Middle frontal gyrus (tissue), 1 donor: Measurements from ENCODE around the gene TMEM129.

Experiments used
- DNase-seq: peaks from one replicate; pipeline ENCODE4 v3.0.0-alpha.2; 2015; ENCODE audit warnings: low spot score; ENCODE audit errors: extremely low spot score

TMEM129 gene

GRCh38 chr4:1721003-1721665 is at the start of gene TMEM129, which contains the start of gene TACC3:
Gene TMEM129, minus strand, starts transcription at chr4:1721323. Its CDS starts 486 bp downstream, at chr4:1720837.
Gene TACC3, plus strand, starts transcription at chr4:1721521. Its CDS starts 1,901 bp downstream, at chr4:1723422.
- DNase-seq: peak; percentile 84

- no peak for DNase-seq
These were observed 49.7 kb upstream of the TMEM129 start for GRCh38 chr4:1770791-1771231.

- DNase-seq: no peak
These were observed 49.1 kb upstream of the TMEM129 start for GRCh38 chr4:1770245-1770644.

GRCh38 chr4:1769692-1770091 is 48.6 kb upstream of the TMEM129 start:
- DNase-seq: no peak

GRCh38 chr4:1768367-1769034 is 47.4 kb upstream of the TMEM129 start:
- DNase-seq: no peak

- no peak for DNase-seq
These were observed 46.7 kb upstream of the TMEM129 start for GRCh38 chr4:1767770-1768366.

- DNase-seq: no peak
These were observed 46.1 kb upstream of the TMEM129 start for GRCh38 chr4:1767061-1767769.

- DNase-seq: no peak
These were observed 45.3 kb upstream of the TMEM129 start for GRCh38 chr4:1766106-1767060.

- DNase-seq: no peak
These were observed 44.4 kb upstream of the TMEM129 start for GRCh38 chr4:1765409-1766072.

GRCh38 chr4:1764670-1765069 is 43.5 kb upstream of the TMEM129 start:
- no peak for DNase-seq

GRCh38 chr4:1763550-1764080 is 42.5 kb upstream of the TMEM129 start:
- DNase-seq: no peak

- DNase-seq: no peak
These were observed 42.0 kb upstream of the TMEM129 start for GRCh38 chr4:1763070-1763549.

- DNase-seq: no peak
These were observed 41.3 kb upstream of the TMEM129 start for GRCh38 chr4:1762264-1763010.

- DNase-seq: no peak
These were observed 40.1 kb upstream of the TMEM129 start for GRCh38 chr4:1761130-1761689.

GRCh38 chr4:1760521-1761071 is 39.5 kb upstream of the TMEM129 start:
- DNase-seq: no peak

- DNase-seq: no peak
These were observed 38.7 kb upstream of the TMEM129 start for GRCh38 chr4:1759818-1760223.

GRCh38 chr4:1759170-1759817 is 38.2 kb upstream of the TMEM129 start:
- DNase-seq: no peak
